Measurements from ENCODE around the gene SMPD4.
"Not testable (repeated sequence)": the region's sequence is repeated elsewhere in the genome, so short reads cannot be mapped to it uniquely, and the experiment has no call there.

SMPD4 gene

DNA sequence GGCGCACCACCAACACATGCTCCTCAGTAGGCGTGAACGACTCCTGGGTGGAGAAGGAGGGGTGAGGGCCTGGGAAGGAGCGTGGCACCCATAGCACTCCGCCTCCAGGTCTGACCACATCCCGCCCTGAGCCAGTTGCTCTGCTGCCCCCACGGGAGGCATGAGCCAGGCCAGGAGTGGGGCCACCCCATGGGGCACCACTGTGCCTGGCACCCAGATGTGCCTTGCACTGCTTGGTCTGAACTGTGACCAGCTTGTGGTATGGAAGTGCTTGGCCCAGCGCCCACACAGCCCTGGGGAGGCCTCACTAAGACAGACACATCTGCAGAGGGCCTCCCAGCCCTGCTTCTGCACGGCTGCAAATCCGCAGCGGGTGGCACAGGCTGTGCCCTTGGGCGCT, 24.0 kb downstream of the SMPD4 start:
- not testable (repeated sequence) for DNase-seq

DNA sequence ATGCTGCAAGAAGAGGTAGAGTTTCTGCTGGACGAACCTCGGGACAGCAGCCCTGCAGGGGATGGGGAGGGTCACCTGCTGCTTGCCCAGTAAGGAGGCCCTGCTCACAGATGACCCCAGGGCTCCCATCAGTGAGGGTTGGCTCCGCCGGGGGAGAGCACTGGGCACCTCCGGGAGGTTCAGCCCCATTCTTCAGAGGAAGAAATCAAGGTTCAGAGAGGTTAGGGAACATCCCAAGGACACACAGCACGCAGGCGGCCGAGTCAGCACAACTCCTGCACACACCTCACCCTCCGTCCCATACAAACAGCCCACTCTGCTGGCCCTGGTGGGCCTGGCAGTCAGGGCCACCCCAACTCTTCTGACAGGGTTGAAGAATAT, 24.8 kb downstream of the SMPD4 start:
- DNase-seq = no peak

DNA sequence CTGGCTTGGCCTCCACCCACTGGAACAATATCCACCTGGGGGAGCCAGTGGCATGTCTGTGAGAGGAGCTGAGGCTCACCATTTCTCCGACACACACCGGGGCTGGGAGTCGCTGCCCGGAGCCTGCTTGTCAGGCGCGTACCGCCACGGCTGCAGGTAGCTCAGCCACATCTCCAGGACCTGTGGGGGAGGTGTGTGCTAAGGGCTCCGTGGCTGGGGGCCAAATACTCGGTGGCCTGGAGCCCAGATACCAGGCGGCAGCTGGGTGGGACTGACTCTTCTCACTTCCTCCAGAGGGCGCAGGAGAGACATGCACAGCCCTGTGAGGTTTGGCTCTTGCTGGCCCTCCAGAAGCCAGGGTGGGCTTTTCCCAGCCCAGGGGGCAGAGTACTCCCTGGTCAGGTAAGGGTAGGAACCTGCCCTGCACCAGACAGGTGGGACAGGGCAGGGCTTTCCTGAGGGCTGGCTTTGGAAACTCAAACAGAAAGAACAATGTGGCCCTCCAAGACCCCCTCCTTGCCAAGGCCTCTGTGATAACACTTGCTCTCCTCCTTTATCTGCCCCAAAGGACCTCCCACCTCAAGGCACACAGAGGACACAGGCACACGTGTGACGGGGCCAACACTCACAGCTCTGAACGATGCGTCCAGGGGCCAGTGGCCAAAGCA, 25.3 kb downstream of the SMPD4 start:
- DNase-seq = not testable (repeated sequence)

DNA sequence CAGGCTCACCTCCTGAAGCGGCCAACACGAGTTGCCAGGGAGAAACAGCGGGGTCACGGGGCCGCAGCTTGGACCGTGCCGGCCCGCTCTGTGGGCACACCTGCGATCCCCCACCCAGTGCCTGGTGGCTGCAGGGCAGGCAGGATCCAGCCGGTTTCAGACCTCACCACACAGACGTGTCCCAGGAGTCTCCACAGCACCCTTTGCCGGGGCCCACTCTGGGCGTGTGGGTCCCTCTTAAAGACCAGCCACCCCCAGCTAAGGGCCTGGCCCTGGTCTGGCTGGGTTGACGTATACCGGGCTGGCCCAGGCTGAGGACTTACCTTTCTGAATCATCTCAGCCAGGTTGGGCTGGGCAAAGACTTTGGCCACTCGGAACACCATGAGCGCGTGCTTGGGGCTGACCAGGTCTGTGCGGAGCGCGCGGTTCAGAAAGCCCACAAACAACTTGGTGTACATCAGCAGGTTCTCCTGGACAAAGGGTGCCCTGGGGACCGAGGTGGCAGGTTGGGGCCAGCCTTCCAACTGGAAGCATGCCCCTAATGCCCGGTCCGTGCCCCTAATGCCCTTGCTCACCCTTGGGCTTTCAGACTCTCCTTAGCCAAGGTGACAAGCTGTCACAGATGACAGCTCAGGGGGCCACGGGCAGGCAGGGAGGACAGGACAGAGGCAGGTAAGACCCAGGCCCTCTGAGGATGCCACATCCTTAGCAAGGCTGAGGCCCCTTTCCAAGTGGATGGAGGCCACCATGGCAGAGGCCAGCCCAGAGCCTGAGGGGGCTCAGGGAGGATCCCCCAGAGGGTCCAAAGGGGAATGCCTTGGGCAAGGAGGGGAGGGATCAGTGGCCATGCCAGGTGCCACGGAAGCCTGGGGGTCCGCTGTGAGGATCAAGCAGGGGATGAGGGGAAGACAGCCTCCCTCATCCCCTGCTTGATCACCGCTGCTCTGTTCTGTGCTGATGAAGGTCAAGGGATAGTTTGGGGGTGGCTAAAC, 26.3 kb downstream of the SMPD4 start:
- no peak for DNase-seq

DNA sequence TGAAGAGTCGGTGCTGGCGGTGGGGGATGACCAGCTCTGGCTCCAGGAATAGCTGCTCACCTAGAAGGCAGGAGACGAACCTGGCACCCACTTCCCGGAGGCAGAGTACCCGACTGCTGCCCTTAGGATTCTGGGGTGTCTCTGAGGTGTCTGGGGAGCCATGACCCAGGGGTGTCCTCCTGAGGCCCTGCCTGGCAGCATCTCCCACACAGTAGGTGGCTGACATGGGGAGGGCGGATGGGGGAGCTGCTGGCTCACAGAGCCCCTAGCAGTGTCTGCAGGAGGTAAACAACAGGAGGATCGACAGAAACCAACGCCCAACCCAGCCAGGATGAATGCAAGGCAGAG, 27.0 kb downstream of the SMPD4 start:
- not testable (repeated sequence) for DNase-seq

DNA sequence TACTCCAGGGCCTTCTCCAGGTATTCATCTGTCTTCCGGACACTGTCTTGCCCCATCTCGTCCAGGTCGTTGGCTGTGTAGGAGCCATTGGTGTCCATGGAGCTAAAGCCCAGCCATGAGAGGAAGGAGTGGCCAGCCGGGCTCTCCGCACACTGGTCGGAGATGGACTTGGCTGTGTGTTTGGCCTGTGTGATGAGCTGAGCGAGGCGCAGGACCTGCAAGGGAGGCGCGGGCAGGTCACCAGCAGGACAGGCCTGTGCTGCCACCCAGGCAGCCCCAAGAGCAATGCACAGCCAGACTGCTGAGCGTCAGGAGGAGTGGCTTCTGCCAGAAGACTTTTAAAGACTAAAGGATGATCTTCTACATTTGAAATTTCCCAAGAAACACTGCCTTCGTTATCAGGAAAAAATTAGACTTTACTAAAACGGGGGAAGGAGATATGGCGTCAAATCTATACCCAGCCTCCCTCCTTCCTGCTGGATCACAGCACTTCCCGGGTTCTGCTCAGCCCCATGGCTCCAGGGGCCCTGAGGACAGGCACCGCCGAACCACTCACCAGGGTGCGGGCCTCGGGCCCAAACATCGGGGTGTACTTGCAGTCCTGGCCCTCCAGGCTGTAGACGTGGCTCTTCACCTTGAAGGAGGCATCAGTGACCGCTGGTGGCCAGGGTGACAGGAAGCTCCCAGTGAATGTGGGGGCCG, 27.5 kb downstream of the SMPD4 start:
- not testable (repeated sequence) for DNase-seq

DNA sequence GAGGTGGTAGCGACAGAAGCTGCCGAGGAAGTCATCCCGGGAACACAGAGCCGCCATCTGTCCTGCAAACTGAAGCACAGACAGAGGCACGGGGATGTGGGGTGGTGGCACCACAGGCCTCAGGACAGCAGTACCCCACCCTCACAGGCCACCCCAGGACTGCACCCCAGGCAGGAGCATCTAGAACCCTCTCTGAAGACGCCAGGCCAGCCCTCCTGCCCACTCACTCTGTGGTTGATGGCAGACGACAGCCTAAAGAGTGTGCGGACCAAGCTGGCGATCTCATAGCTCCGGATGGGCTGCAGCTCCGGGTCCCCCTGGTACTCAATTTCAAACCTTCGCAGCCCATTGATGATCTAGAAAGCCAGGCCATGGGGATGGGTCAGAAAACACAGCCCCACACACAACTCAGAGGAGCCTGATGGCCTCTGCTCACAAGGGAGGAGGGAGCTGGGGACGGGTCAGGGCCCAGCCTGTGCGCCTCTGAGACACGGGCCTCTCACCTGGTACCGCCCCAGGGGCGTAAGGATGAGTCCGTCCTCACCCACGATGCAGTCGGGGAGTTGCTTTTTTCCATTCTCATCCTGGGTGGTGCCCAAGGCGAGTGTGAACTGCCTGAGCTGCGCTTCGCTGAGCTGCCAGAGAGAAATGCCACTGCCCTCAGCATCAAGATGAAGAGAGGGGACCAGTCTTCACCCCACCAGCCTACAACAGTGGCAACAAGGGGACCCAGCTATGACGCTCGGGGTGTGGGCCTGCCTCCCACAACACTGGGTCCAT, 28.4 kb downstream of the SMPD4 start:
- DNase-seq = no peak

DNA sequence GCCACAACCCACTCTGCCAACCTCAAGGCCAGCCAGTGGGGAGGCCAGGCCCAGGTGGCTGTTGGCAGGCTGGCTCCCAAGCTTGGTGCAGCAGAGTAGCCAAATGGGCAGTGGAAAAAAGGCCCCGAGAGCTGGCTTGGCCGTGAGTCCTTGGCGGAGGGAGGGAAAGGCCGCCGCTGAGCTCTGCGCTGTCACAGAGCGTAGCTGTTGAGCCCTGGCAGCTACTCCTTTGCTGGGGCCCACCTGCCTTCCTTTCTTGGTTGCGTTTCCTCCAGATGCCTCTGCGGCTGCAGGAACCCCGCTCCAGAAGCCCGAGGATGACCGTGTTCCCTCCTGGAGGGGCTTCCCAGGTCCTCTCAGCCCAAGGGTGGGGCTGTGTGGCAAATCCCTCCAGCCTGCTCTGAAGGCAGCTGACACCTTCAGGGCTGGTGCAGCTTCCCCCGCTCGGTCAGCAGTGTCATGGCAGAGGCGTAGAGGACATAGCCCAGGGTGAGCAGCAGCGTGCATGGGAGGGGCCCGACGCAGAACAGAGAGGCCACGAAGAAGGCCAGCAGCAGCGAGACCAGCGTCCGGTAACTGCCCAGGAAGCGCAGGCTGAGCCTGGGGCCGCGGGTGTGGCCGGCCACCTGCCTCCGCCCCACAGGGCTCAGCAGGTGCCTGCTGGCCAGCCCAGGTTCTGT, 29.1 kb downstream of the SMPD4 start:
- not testable (repeated sequence) for DNase-seq

DNA sequence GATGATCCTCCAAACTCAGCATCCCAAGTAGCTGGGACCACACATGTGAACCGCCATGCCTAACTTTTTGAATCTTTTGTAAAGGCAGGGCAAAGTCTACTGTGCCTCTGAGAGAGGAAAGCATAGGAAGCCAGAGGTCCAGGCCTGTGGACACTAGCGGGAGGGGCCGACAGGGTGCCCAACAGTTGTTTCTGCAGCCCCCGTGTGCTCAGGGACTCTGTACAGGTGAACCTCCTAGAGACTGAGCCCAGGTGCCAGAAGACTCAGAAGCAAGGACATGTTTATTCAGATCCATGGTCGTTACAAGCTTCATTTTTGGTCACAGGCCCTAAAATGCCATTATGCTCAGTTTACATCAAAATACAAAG, 30.3 kb downstream of the SMPD4 start:
- not testable (repeated sequence) for DNase-seq

DNA sequence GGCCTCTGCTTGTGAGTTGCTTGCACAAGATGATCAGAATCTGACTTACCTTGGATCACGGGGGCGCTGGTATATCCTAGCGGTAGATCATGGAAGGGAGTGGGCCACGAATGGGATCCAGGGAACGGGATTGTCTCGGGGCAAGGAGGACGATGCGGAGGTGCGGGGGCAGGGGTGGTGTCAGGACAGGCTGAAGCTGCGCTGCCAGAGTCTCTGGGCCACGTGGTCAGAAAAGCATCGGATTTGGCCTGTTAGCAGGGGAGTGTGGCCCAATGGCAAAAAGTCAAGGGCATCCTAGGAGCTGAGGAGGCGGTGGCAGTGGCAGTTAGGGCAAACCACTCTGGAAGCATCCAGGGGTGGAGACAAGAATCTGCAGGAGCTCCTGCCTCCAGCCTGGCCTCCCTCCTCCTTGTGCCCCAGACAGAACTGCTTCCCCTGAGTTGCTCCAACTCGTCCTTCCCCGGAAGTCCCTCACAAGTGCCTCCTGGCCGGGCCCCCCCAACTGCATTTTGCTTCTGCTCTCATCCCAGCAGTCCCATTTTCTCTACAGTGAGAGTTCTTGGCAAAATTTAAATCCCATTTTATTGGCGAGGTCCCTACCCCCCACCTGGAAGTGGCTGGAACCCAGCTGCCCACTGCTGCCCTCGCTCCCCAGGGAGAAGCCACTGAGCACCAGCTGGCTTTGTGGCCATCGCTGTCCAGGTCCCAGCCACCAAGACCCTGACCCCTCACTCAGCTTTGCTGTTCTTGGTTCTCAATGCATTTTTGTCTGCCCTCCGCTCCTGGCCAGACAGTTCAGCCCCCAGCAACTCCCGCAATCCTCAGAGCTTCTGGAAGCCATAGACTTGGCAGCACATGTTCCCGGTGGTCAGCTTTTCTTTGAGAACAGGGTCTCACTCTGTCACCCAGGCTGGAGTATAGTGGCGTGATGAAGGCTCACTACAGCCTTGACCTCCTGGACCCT, 30.9 kb downstream of the SMPD4 start:
- no peak for DNase-seq

DNA sequence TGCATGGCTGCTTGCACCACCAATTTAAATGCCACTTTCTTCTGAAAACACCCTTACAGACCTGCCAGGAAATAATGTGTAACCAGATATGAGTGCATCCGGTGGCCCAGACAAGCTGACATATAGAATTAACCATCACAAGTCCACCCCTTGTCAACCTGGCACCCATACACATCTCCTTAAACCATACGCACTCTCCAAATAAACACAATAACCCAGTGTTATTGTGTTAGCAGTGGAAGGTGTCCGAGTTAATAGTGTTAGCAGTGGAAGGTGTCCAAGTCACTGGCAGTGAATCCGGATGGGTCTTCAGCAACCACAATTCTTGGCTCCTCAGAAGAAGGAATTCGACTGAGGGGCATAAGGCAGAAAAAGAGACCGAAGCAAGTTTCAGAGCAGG, 32.9 kb downstream of the SMPD4 start:
- DNase-seq = not testable (repeated sequence)

DNA sequence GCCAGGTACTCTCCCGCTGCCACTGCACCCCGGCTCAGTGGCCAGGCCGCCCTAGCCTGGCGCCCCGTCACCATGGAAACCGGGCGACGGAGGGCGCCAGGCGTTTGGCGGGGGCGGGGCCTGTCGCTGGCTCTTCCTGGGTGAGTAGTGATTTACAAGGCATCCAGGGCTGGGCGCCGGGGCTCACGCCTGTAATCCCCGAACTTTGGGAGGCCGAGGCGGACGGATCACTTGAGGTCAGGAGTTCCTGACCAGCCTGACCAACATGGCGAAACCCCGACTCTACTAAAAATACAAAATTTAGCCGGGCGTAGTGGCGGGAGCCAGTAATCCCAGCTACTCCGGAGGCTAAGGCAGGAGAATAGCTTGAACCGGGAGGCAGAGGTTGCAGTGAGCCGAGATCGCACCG, 36.4 kb downstream of the SMPD4 start, which contains the start of gene CCDC74B:
TSS of gene CCDC74B (minus strand) at position 107 of the 409 bp plus-strand sequence. CDS start 116 bp downstream, outside the sequence.
- not testable (repeated sequence) for DNase-seq

DNA sequence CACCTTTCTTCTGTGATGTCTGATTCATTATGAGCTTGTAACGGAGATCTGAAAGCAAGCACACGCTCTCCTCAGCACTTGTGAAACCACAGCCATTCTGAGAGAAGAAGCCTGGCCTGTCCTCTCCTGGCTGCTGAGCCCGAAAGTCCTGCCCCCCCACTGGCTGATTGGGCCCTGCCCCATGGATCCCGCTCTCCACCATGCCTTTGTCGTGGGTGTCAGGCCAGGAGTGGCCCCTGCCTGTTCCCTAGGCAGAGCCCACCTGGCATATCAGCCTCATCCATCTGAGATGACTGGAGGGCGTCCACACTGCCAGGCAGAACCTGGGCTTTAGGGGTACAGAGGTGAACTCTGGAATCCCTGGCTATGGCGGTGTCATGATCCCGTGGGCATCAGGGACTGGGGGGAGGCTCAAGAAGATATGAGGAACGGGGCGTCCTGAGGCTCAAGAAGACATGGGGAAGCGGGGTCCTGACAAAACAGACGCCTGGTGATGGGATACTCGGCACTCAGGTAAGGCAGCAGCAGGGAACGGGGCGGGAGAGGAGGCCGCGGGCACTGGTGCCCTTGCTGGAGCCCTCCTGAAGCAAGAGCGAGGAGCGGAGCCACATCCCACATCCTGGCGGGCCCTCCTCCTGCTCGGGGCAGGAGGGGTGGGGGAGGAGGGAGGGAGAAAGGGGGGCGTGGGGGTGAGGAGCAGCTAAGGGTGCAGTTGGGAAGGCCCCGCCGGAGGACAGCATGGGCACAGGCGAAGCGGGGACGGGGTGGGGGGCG, 37.9 kb downstream of the SMPD4 start:
- DNase-seq = not testable (repeated sequence)

DNA sequence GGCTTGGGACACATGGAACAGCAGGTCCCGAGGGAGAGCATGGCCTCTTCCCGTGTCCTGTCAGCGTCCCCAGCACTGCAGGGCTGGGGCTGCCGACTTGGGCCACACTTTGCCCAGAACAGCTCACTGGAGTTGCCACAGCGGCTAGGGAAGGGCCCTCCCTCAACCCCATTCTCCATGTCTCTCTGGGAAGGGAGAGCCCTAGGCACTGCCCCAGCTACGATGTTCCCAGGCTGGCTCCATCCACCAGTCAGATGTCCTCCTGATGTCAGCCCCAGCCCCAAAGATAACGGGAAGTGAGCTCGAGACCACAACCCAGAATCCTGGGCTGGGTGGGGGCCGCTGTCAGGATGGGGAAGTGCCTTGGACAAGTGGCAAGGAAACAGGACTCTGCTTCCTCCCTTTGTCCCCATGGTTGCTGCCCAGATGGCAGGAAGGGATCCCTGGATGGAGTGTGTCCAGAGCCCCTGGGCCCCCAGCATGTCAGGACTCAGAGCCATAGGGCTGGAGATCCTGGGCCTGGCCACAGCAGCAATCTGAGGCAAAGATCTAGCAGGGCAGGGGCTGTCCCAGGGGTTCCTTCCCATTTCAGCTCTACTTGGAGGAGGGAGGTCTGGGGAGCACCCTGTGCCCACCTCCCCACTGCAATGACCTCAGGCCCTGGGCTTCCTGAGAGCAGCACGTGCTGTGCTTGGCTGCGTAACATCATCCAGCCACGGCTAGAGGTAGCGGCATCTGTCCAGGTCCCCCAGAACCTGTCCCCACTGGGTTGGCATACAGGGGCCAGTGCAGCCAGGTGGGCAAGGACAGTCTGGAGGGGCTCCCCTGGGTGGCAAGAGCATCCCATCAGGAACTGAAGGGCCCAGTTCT, 38.8 kb downstream of the SMPD4 start:
- not testable (repeated sequence) for DNase-seq

DNA sequence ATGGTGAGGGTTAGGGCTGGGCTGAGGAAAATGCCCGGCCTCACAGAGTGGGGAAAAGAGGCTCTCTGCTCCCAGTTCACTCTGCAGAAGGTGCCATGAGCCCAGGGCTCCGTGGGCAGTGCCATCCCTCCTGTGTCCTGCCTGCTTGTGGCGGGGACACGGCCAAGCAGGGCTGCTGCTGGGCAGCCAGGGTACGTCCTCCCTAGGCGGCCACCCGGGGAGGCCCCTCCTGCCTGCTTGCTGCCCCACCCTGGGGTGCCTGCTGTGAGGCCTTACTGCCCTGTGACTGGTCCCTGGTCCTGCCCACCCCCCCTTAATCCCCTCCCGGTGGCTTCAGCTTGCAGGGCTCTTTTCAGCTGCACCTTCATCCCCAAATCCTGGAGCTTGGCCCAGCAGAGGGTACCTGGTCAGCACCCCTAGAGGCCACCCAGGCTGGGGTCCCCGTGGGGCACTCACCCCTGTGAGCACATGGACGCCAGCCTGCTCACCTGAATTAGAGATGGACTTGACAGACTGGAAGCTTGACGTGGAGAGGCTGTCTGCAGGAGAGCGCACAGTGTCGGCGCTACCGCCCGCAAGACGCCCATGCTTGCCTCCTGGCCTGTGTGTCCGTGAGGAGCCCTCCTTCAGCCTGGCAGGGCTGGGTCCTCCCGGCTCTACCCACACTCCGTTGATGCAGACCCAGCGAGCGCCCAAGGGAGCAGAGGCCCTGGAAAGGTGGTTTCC, 39.6 kb downstream of the SMPD4 start:
- not testable (repeated sequence) for DNase-seq

DNA sequence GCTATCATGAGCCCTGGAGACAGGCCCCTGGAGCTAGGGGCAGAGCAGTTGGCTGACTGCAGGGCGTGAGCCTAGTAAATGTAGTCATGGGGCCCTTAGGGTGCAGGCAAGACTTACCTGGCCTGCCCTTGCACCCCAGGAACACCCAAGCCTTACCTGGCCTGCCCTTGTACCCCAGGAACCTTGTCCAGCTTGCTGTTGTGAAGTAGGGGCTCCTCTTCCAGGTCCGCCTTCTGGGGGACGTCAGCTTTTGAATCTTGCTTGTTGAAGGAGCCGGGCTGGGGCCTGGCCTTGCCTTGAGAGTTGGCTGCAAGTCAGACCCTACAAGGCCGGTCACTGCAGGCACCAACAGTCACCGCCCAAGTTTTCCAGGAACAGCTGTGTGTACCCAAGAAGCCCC, 40.4 kb downstream of the SMPD4 start:
- DNase-seq = not testable (repeated sequence)

DNA sequence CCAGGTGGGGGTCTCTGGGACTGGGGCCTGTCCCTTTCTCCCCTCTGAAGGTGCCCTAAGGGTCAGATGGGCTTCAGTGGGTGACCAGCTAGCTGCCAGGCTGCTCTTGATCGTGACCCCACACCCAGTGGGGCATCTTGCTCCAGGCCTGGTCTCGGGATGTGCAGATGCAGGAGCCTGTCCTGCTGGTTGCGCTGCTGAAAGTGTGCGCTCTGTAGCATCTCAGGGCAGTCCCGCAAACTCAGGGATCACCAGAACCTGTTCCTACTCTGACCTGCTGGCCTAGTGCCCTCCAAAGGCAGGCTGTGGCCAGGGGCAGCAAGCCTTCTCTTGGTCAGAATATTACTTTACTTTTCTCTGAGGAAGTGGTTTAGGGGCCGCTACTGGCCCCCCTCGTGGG, 40.9 kb downstream of the SMPD4 start:
- not testable (repeated sequence) for DNase-seq

Measured in left hindlimb (tissue), 1 donor.